Endodermal cell (in vitro differentiated cells): Measurements from ENCODE around the gene RPS6KA2. TPM values are rescaled to one million over a fixed set of nuclear protein-coding genes. Genes with fewer than 3 reads are reported as not detected.

Experiments
- DNase-seq: peaks from one replicate; pipeline ENCODE4 v3.0.0-alpha.2; 2017
- H3K27ac ChIP-seq: 2 replicates; pipeline ENCODE4 v1.5.1; 2013; ENCODE audit warnings: mild to moderate bottlenecking, low read depth, low read length, moderate library complexity
- H3K27me3 ChIP-seq: 2 replicates; pipeline ENCODE4 v1.6.1; 2013; ENCODE audit warnings: mild to moderate bottlenecking, low read length, moderate library complexity; ENCODE audit not compliant: insufficient read depth, control insufficient read depth, poor library complexity, severe bottlenecking
- H3K36me3 ChIP-seq: 2 replicates; pipeline ENCODE4 v1.7.0; 2013; ENCODE audit warnings: mild to moderate bottlenecking, low read length, moderate library complexity; ENCODE audit not compliant: control insufficient read depth, insufficient read depth
- H3K4me1 ChIP-seq: one replicate; pipeline ENCODE4 v1.7.0; 2013; ENCODE audit warnings: low read length; ENCODE audit not compliant: control insufficient read depth, insufficient read depth
- H3K4me3 ChIP-seq: 2 replicates; pipeline ENCODE4 v1.5.1; 2013; ENCODE audit warnings: mild to moderate bottlenecking, low read length, moderate library complexity
- H3K9ac ChIP-seq: 2 replicates; pipeline ENCODE4 v1.6.1; 2013; ENCODE audit warnings: mild to moderate bottlenecking, low read length, moderate library complexity; ENCODE audit not compliant: poor library complexity, severe bottlenecking; ENCODE audit errors: extremely low read depth
- H3K9me3 ChIP-seq: 2 replicates; pipeline ENCODE4 v1.6.1; 2013; ENCODE audit warnings: mild to moderate bottlenecking, low read length, moderate library complexity; ENCODE audit not compliant: control insufficient read depth
- H3K27ac Mint-ChIP-seq: 2 replicates; pipeline ENCODE4 v1.8.0; 2020; ENCODE audit warnings: mixed read lengths
- H3K27me3 Mint-ChIP-seq: 2 replicates; pipeline ENCODE4 v1.8.0; 2021; ENCODE audit warnings: mild to moderate bottlenecking, mixed read lengths; ENCODE audit not compliant: insufficient read depth
- H3K36me3 Mint-ChIP-seq: 2 replicates; pipeline ENCODE4 v1.8.0; 2020; ENCODE audit warnings: low read depth, mixed read lengths
- H3K4me1 Mint-ChIP-seq: 2 replicates; pipeline ENCODE4 v1.8.0; 2020; ENCODE audit warnings: mixed read lengths
- H3K4me3 Mint-ChIP-seq: 2 replicates; pipeline ENCODE4 v1.8.0; 2020; ENCODE audit warnings: mild to moderate bottlenecking, moderate library complexity, mixed read lengths
- H3K9me3 Mint-ChIP-seq: 2 replicates; pipeline ENCODE4 v1.8.0; 2020; ENCODE audit warnings: mild to moderate bottlenecking, mixed read lengths
- CTCF ChIP-seq: fragments of 200-600 bp; sonication (generic); conservative IDR thresholded peaks from 2 replicates; pipeline ENCODE4 v1.5.0; 2021; ENCODE audit warnings: antibody characterized with exemption, mild to moderate bottlenecking
- WGBS, 2 experiments: methylation state at CpG; one replicate each; pipeline versions ENCODE4 v1.1.5 to v1.1.7; 2013; ENCODE audit warnings: missing lambda C conversion rate in 2 of 2, mixed read lengths in 1 of 2; ENCODE audit not compliant: insufficient coverage in 1 of 2, insufficient read length in 1 of 2; 5-methylcytosine and 5-hydroxymethylcytosine counted together
- total RNA-seq, 2 donors: library from RNA; stranded (reverse); fragmentation: NEBNext Ultra II Directional in 1 of 2; extraction: Animal tissue kit (Norgen Biotek cat#: 25700) in 1 of 2; gene quantifications; 2 replicates in 1 of 2; 3 replicates in 1 of 2; pipeline ENCODE4 v1.2.1, GENCODE V29; 2021

Gene RPS6KA2
- total RNA-seq, 2 donors from 2014 or later: 17.9 to 23.9 TPM

DNA sequence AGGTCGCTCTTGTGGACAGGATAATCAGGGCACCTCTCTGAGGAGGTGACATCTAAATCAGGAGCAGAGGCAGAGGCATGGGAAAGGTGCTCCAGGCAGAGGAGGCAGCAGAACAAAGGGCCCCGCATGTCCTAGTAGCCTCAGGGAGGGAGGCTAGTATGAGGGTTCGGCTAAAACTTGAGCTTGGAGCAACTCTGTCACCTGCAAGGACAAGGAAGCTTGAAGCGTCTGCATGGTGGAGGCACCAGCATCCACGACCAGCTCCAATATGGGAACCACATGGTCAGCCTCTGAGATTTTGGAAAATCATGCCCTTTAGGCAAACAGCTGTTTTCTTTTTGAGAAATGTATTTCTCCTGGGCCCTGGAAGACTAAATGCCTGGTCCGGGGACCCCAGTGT, 231.3 kb downstream of the RPS6KA2 start:
- peaks cover 3% of the 10 kb centered on the region for H3K4me1 Mint-ChIP-seq
- H3K9me3 Mint-ChIP-seq: peaks cover 18% of the 10 kb centered on the region
- no peak overlapping the region for H3K4me3 Mint-ChIP-seq
- H3K27ac Mint-ChIP-seq: no peak overlapping the region
- no peak for TF ChIP-seq CTCF
- H3K27me3 Mint-ChIP-seq: peaks cover 31% of the 10 kb centered on the region
- no peaks in the 10 kb centered on the region for H3K9me3 ChIP-seq
- no peak overlapping the region for H3K4me3 ChIP-seq
- peaks cover 6% of the 10 kb centered on the region for H3K27me3 ChIP-seq
- H3K36me3 ChIP-seq: no peaks in the 10 kb centered on the region
- no peaks in the 10 kb centered on the region for H3K36me3 Mint-ChIP-seq
- 89 to 93% methylated on average over 6 of the region's 6 CpGs for WGBS, 2 experiments
- no peaks in the 10 kb centered on the region for H3K4me1 ChIP-seq
- DNase-seq: no peak
- H3K9ac ChIP-seq: no peak overlapping the region
- no peak overlapping the region for H3K27ac ChIP-seq

DNA sequence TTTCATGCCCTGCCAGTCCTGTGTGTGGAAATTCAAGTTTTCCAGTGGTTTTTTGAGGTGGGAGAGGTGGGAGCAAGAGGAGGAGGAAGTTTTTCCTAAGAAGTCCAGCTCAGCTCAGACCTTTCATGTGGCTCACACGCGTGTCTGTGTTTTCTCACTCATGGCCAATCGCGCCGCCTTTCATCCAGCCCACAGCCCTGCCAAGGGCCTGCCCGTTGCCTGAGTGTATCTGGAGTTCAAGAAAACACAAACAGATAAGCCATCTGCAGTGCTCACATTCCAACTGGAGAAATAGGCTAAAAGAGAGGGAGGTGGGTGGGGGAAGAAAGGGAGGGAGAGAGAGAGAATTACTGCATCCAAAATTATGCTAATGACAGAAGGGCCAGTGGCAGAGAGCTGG, 231.7 kb downstream of the RPS6KA2 start:
- no peak for TF ChIP-seq CTCF
- no peak overlapping the region for H3K4me3 ChIP-seq
- Mint-ChIP-seq H3K9me3 (peaks cover 18% of the 10 kb centered on the region), H3K27ac (no peak overlapping the region), H3K4me1 (peaks cover 7% of the 10 kb centered on the region), H3K4me3 (no peak overlapping the region), H3K36me3 (no peaks in the 10 kb centered on the region), H3K27me3 (peaks cover 31% of the 10 kb centered on the region)
- H3K9ac ChIP-seq: no peak overlapping the region
- H3K4me1 ChIP-seq: no peaks in the 10 kb centered on the region
- no peaks in the 10 kb centered on the region for H3K36me3 ChIP-seq
- peaks cover 6% of the 10 kb centered on the region for H3K27me3 ChIP-seq
- no peak overlapping the region for H3K27ac ChIP-seq
- 94 to 96% methylated on average over 5 to 6 of the region's 6 CpGs for WGBS, 2 experiments
- no peaks in the 10 kb centered on the region for H3K9me3 ChIP-seq
- no peak for DNase-seq

DNA sequence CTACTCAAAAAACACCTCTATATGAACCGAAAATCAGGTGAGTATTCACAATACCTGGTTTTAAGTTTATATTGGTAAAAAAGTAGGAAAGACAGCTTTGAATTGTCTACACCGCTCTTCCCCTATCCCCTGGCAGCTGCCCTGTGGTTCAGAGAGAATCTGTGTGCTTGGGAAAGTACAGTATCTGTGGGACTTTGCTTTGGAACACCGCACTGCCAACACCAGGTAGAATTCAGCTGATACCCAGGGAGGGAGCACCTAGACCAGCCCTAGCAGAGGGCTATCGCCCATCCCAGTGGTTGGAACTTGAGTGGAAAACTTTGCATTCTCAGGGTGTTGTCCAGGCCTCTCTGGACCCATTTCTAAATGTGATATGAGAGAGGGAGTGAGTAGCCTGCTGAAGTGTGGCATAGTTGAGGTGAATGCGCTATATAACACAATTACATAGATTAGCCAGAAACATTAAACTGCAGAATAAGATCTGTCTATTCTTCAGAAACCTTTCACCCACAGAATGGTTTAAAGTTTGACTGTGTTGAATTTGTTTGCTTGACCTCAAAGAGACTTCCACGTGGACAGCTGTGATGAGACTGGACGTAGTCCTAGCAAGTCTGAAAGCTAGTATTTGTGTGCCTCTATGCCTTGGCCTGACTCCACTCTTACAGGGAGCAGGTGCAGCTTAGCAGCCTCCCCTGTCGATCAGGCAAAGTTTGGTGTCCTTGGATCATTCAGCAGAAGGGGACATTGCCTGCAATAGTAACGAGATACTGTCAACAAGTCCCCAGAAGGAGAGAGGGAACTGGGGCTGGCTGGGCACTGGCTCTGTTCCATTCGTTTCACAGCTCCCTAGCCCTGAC, 232.8 kb downstream of the RPS6KA2 start:
- Histone ChIP-seq H3K27me3 (peaks cover 6% of the 10 kb centered on the region), H3K4me1 (no peaks in the 10 kb centered on the region), H3K9me3 (no peaks in the 10 kb centered on the region), H3K36me3 (no peaks in the 10 kb centered on the region), H3K9ac (no peak overlapping the region), H3K4me3 (no peak overlapping the region), H3K27ac (no peak overlapping the region)
- no peak for TF ChIP-seq CTCF
- Mint-ChIP-seq H3K27ac (no peak overlapping the region), H3K4me1 (peaks cover 15% of the 10 kb centered on the region), H3K4me3 (no peak overlapping the region), H3K27me3 (peaks cover 27% of the 10 kb centered on the region), H3K9me3 (peaks cover 18% of the 10 kb centered on the region), H3K36me3 (no peaks in the 10 kb centered on the region)
- 83 to 88% methylated on average over 6 to 9 of the region's 10 CpGs for WGBS, 2 experiments
- no peak for DNase-seq
